K562 (cell line): ENCODE measurements around the gene DNAAF1. TPM values are rescaled to one million over a fixed set of nuclear protein-coding genes. Genes with fewer than 3 reads are reported as not detected.

Experiments
- CBX3 ChIP-seq, 2 experiments: IDR thresholded peaks; 1 replicate in 1 of 2; 2 replicates in 1 of 2; pipeline ENCODE4 v1.6.1; 2012; ENCODE audit warnings: inconsistent platforms in 2 of 2, low read length in 2 of 2, borderline replicate concordance in 1 of 2, control low read depth in 1 of 2
- CREM ChIP-seq: IDR thresholded peaks from 2 replicates; pipeline ENCODE4 v1.6.1; 2014; ENCODE audit warnings: antibody characterized with exemption, low read depth
- DPF2 ChIP-seq: fragments of 450-650 bp; IDR thresholded peaks from 2 replicates; pipeline ENCODE4 v1.6.1; 2016
- GABPB2 ChIP-seq: fragments of 250-450 bp; sonication (Bioruptor Pico); conservative IDR thresholded peaks from 2 replicates; pipeline ENCODE4 v1.5.1; 2021; ENCODE audit warnings: mild to moderate bottlenecking
- KLF1 ChIP-seq: fragments of 450-650 bp; IDR thresholded peaks from 2 replicates; pipeline ENCODE4 v1.6.1; 2016; ENCODE audit warnings: missing genetic modification characterization, missing compliant biosample characterization
- KLF10 ChIP-seq: fragments of 250-450 bp; sonication (Bioruptor Pico); IDR thresholded peaks from 2 replicates; pipeline ENCODE4 v1.6.1; 2021; ENCODE audit warnings: matching md5 sums
- MAFG ChIP-seq: fragments of 450-650 bp; conservative IDR thresholded peaks from 2 replicates; pipeline ENCODE4 v1.6.1; 2016; ENCODE audit warnings: missing genetic modification characterization, missing compliant biosample characterization
- NR4A1 ChIP-seq, 2 experiments: fragments of 250-450 bp in 1 of 2; fragments of 450-650 bp in 1 of 2; sonication (Bioruptor Pico) in 1 of 2; IDR thresholded peaks; 2 replicates each; pipeline versions ENCODE4 v1.4.0 to v1.6.1; 2016 to 2020; ENCODE audit warnings: mild to moderate bottlenecking in 2 of 2, missing compliant biosample characterization in 1 of 2, missing genetic modification characterization in 1 of 2, moderate library complexity in 1 of 2
- NRF1 ChIP-seq, 2 experiments: fragments of 450-650 bp; IDR thresholded peaks in 1 of 2; conservative IDR thresholded peaks in 1 of 2; 2 replicates each; pipeline ENCODE4 v1.6.1; 2014; ENCODE audit warnings: mild to moderate bottlenecking in 2 of 2
- POLR2B ChIP-seq: fragments of 450-650 bp; IDR thresholded peaks from 2 replicates; pipeline ENCODE4 v1.6.1; 2018; ENCODE audit warnings: low read depth; ENCODE audit not compliant: partially characterized antibody
- RBM17 ChIP-seq: fragments of 200-400 bp; formaldehyde crosslinking; IDR thresholded peaks from 2 replicates; pipeline ENCODE4 v1.6.1; 2017; ENCODE audit warnings: low read depth, mild to moderate bottlenecking, low read length, borderline replicate concordance
- RCOR1 ChIP-seq, 2 experiments: IDR thresholded peaks; 2 replicates each; pipeline ENCODE4 v1.6.1; 2012; ENCODE audit warnings: low read depth in 2 of 2, low read length in 2 of 2, borderline replicate concordance in 1 of 2, improper control_type of control experiment in 1 of 2
- TEAD4 ChIP-seq, 2 experiments: sonication (generic) in 1 of 2; formaldehyde crosslinking in 1 of 2; IDR thresholded peaks; 2 replicates each; pipeline versions ENCODE4 v1.6.1 to v1.8.0; 2012 to 2022; ENCODE audit warnings: borderline replicate concordance in 1 of 2, inconsistent platforms in 1 of 2, low read length in 1 of 2, mild to moderate bottlenecking in 1 of 2, missing genetic modification reagents in 1 of 2
- TOE1 ChIP-seq, 2 experiments: fragments of 450-650 bp in 1 of 2; sonication (generic) in 1 of 2; formaldehyde crosslinking in 1 of 2; IDR thresholded peaks; 2 replicates each; pipeline versions ENCODE4 v1.7.1 to v1.8.0; 2016 to 2022; ENCODE audit warnings: borderline replicate concordance in 2 of 2, mild to moderate bottlenecking in 2 of 2, antibody characterized with exemption in 1 of 2, inconsistent platforms in 1 of 2, low read depth in 1 of 2, missing genetic modification reagents in 1 of 2, moderate library complexity in 1 of 2
- ZKSCAN1 ChIP-seq: fragments of 150-350 bp; IDR thresholded peaks from 2 replicates; pipeline ENCODE4 v1.6.1; 2016; ENCODE audit warnings: low read depth, low read length
- ZKSCAN3 ChIP-seq: fragments of 250-450 bp; sonication (Bioruptor Pico); IDR thresholded peaks from 2 replicates; pipeline ENCODE4 v1.4.0; 2020
- ZNF124 ChIP-seq: sonication (generic); formaldehyde crosslinking; IDR thresholded peaks from 2 replicates; pipeline ENCODE4 v1.8.1; 2022; ENCODE audit warnings: missing genetic modification reagents
- ZNF57 ChIP-seq: fragments of 450-650 bp; formaldehyde crosslinking; IDR thresholded peaks from 2 replicates; pipeline ENCODE4 v1.4.0; 2020; ENCODE audit warnings: mild to moderate bottlenecking, moderate library complexity
- polyA plus RNA-seq, 8 experiments: library from polyadenylated mRNA; depleted of rRNA in 4 of 8; stranded (reverse) in 5 of 8; unstranded in 3 of 8; fragments of >200 nt; fragmentation: Nextera tagmentation in 2 of 8; fragmentation: Illumina TruSeq in 1 of 8; extraction: Ambion mirVana in 2 of 8; extraction: Trizol in 1 of 8; gene quantifications; 2 replicates each; pipeline versions ENCODE4 v1.2.1 to v1.2.3, GENCODE V29; 2011 to 2014; ENCODE audit warnings: inconsistent platforms in 1 of 8, missing spikeins in 1 of 8
- total RNA-seq, 7 experiments: library from RNA; depleted of rRNA in 6 of 7; stranded (reverse); fragments of >200 nt in 6 of 7; fragmentation: Illumina TruSeq in 2 of 7; extraction: Trizol in 2 of 7; gene quantifications; 2 replicates each; pipeline versions ENCODE4 v1.2.1 to v1.2.3, GENCODE V29; 2011 to 2021; ENCODE audit warnings: low replicate concordance in 1 of 7
- TF ChIP-seq, protein P1 (sequence below): fragments of 450-650 bp; IDR thresholded peaks from 2 replicates; pipeline ENCODE4 v1.6.1; 2016; ENCODE audit warnings: low read depth, mild to moderate bottlenecking, moderate library complexity
- TF ChIP-seq, protein P2 (sequence below): IDR thresholded peaks from 3 replicates; pipeline ENCODE4 v1.6.1; 2011; ENCODE audit warnings: borderline replicate concordance, mild to moderate bottlenecking, moderate library complexity; ENCODE audit not compliant: insufficient read length; ENCODE audit errors: extremely low read depth
- TF ChIP-seq, protein P3 (sequence below): fragments of 450-650 bp; conservative IDR thresholded peaks from 2 replicates; pipeline ENCODE4 v1.6.1; 2016; ENCODE audit warnings: missing genetic modification characterization, low read depth, mild to moderate bottlenecking, missing compliant biosample characterization, moderate library complexity

DNAAF1 gene
- total and polyA plus RNA-seq, 9 of the 15 experiments (the other 6 are each of a cell fraction or from before 2014, with no cell fraction given): 0.01 TPM; not detected in 8

DNA sequence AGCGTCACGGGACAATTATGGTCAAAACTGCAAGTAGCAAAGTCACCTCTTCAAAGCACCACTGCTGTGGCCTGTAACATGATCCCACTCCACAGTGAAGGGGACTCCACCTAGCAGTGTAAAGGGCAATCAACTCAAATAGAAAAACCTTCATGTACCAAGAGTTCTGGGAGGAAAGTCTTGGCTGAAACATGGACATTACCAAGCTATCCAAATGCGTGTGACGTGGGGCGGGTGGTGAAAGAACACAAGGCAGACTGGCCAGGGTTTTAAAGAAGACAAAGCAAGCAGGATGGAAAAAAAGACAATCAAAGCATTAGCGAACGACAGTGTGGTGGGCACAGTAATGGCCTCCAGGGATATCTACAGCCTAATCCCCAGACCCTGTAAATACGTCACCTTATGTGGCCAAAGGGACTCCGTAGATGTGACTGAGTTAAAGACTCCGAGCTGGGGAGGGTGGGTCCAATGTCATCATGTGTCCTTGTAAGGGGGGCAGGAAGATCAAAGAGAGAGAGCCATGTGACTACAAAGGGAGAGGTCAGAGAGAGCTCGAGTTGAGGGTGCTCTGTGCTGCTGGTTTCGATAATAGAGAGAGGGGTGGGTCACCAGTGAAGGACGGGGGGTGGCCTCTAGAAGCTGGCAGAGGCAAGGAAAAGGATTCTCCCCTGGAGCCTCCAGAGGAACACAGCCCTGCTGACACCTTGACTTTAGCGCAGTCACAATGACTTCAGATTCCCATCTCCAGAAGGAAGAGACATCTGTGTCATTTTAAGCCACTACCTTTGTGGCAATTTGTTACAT, 6.1 kb upstream of the DNAAF1 start (continued):
- no peak for TF ChIP-seq ZNF124
- TF ChIP-seq MAFG (tag): peak; percentile 78
- no peak for TF ChIP-seq KLF10 (CRISPR knock-in tag)
- TF ChIP-seq ZKSCAN3 (CRISPR knock-in tag): no peak
- TF ChIP-seq, protein P1, sequence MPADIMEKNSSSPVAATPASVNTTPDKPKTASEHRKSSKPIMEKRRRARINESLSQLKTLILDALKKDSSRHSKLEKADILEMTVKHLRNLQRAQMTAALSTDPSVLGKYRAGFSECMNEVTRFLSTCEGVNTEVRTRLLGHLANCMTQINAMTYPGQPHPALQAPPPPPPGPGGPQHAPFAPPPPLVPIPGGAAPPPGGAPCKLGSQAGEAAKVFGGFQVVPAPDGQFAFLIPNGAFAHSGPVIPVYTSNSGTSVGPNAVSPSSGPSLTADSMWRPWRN: no peak
- TF ChIP-seq, protein P2, sequence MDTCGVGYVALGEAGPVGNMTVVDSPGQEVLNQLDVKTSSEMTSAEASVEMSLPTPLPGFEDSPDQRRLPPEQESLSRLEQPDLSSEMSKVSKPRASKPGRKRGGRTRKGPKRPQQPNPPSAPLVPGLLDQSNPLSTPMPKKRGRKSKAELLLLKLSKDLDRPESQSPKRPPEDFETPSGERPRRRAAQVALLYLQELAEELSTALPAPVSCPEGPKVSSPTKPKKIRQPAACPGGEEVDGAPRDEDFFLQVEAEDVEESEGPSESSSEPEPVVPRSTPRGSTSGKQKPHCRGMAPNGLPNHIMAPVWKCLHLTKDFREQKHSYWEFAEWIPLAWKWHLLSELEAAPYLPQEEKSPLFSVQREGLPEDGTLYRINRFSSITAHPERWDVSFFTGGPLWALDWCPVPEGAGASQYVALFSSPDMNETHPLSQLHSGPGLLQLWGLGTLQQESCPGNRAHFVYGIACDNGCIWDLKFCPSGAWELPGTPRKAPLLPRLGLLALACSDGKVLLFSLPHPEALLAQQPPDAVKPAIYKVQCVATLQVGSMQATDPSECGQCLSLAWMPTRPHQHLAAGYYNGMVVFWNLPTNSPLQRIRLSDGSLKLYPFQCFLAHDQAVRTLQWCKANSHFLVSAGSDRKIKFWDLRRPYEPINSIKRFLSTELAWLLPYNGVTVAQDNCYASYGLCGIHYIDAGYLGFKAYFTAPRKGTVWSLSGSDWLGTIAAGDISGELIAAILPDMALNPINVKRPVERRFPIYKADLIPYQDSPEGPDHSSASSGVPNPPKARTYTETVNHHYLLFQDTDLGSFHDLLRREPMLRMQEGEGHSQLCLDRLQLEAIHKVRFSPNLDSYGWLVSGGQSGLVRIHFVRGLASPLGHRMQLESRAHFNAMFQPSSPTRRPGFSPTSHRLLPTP: no peak
- peak; percentile 27 to 45; a peak in 2 of 4 replicates for TF ChIP-seq NRF1 (conservative IDR thresholded peaks at IDR 0.05 in 1 of 2, IDR thresholded peaks at IDR 0.05 in 1 of 2)
- TF ChIP-seq RCOR1 (IDR thresholded peaks at IDR 0.05; ENCODE audit: borderline replicate concordance in 1 of 2, low read depth in 2 of 2, low read length in 2 of 2): peak in 1 of 2 experiments; percentile 92; a peak in 2 of 4 replicates
- TF ChIP-seq TOE1 (IDR thresholded peaks at IDR 0.05; ENCODE audit: borderline replicate concordance): peak; percentile 76
- TF ChIP-seq TOE1 (CRISPR knock-in tag; IDR thresholded peaks at IDR 0.05; ENCODE audit: borderline replicate concordance, low read depth): peak; percentile 40; the same call in 1 of the 2 replicates
- TF ChIP-seq KLF1 (tag): peak; percentile 76; the same call in 1 of the 2 replicates
- TF ChIP-seq CBX3 (IDR thresholded peaks at IDR 0.05; ENCODE audit: borderline replicate concordance in 1 of 2, low read length in 2 of 2): no peak; a peak in 1 of 3 replicates
- TF ChIP-seq GABPB2: peak; percentile 51; the same call in 1 of the 2 replicates
- no peak for TF ChIP-seq RBM17
- peak; percentile 83 for TF ChIP-seq DPF2
- TF ChIP-seq ZKSCAN1: no peak
- no peak for TF ChIP-seq NR4A1 (CRISPR knock-in tag; IDR thresholded peaks at IDR 0.05)
- peak; percentile 82 for TF ChIP-seq NR4A1 (tag; IDR thresholded peaks at IDR 0.05)
- TF ChIP-seq, protein P3, sequence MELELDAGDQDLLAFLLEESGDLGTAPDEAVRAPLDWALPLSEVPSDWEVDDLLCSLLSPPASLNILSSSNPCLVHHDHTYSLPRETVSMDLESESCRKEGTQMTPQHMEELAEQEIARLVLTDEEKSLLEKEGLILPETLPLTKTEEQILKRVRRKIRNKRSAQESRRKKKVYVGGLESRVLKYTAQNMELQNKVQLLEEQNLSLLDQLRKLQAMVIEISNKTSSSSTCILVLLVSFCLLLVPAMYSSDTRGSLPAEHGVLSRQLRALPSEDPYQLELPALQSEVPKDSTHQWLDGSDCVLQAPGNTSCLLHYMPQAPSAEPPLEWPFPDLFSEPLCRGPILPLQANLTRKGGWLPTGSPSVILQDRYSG (tag): peak; percentile 59; the same call in 1 of the 2 replicates
- peak; percentile 53 for TF ChIP-seq POLR2B
- peak; percentile 9; the same call in 1 of the 2 replicates for TF ChIP-seq TEAD4 (IDR thresholded peaks at IDR 0.05; ENCODE audit: low read length)
- TF ChIP-seq TEAD4 (CRISPR knock-in tag; IDR thresholded peaks at IDR 0.05; ENCODE audit: borderline replicate concordance): no peak
- no peak for TF ChIP-seq ZNF57 (CRISPR knock-in tag)
- TF ChIP-seq CREM: peak; percentile 62
